PC-9 (cell line): ENCODE measurements around the gene ADAMTS2. TPM values are rescaled to one million over a fixed set of nuclear protein-coding genes. Genes with fewer than 3 reads are reported as not detected.
"Not testable (repeated sequence)": the region's sequence is repeated elsewhere in the genome, so short reads cannot be mapped to it uniquely, and the experiment has no call there.

ENCODE experiments used
- BruUV-seq: library from RNA; stranded (reverse); fragments of 400-500 nt; replicated peaks from 2 replicates; lab custom pipeline; 2021; lab: Mats Ljungman, UMichigan
- CTCF ChIA-PET: fragments of 300-600 bp; sonication (Branson Sonifier 250); formaldehyde crosslinking; loops from one replicate; lab custom pipeline; 2022; ENCODE audit warnings: antibody characterized with exemption; lab: Charles Lee
- POLR2A ChIA-PET: fragments of 300-600 bp; sonication (Branson Sonifier 250); formaldehyde crosslinking; loops from one replicate; lab custom pipeline; 2022; ENCODE audit warnings: antibody characterized with exemption; ENCODE audit not compliant: unreplicated experiment; lab: Charles Lee
- DNase-seq, 2 experiments: peaks; one replicate each; pipeline versions ENCODE4 v3.0.0 to v3.0.0-alpha.2; 2015 to 2022; ENCODE audit warnings: mixed read lengths in 1 of 2
- H2AFZ ChIP-seq: fragments of 200-600 bp; sonication (generic); 2 replicates; pipeline ENCODE4 v1.8.1; 2017; ENCODE audit warnings: antibody characterized with exemption
- H3F3A ChIP-seq: fragments of 200-600 bp; sonication (generic); 2 replicates; pipeline ENCODE4 v1.8.1; 2017; ENCODE audit warnings: antibody characterized with exemption, mild to moderate bottlenecking, low read depth; ENCODE audit not compliant: insufficient read depth
- H3K27ac ChIP-seq: fragments of 200-600 bp; sonication (generic); 2 replicates; pipeline ENCODE4 v1.6.1; 2016; ENCODE audit warnings: mixed run types
- H3K27me3 ChIP-seq: fragments of 200-600 bp; sonication (generic); 2 replicates; pipeline ENCODE4 v1.6.1; 2016; ENCODE audit warnings: low read depth, mixed run types; ENCODE audit not compliant: insufficient read depth
- H3K36me3 ChIP-seq: fragments of 200-600 bp; sonication (generic); 2 replicates; pipeline ENCODE4 v1.6.1; 2016; ENCODE audit warnings: low read depth, mixed run types
- H3K4me1 ChIP-seq: fragments of 200-600 bp; sonication (generic); replicated peaks from 2 replicates; pipeline ENCODE4 v1.6.1; 2016; ENCODE audit warnings: mixed run types; ENCODE audit not compliant: insufficient read depth
- H3K4me2 ChIP-seq: fragments of 200-600 bp; sonication (generic); 2 replicates; pipeline ENCODE4 v1.6.1; 2017; ENCODE audit warnings: mixed run types
- H3K4me3 ChIP-seq: fragments of 200-600 bp; sonication (generic); 2 replicates; pipeline ENCODE4 v1.6.1; 2016; ENCODE audit warnings: mixed run types
- H3K79me2 ChIP-seq: fragments of 200-600 bp; sonication (generic); 2 replicates; pipeline ENCODE4 v1.6.1; 2017; ENCODE audit warnings: low read depth, mixed run types
- H3K9me2 ChIP-seq: fragments of 200-600 bp; sonication (generic); 2 replicates; pipeline ENCODE4 v1.8.1; 2017; ENCODE audit warnings: mild to moderate bottlenecking; ENCODE audit not compliant: insufficient read depth
- H3K9me3 ChIP-seq: fragments of 200-600 bp; sonication (generic); 2 replicates; pipeline ENCODE4 v1.8.1; 2016; ENCODE audit warnings: low read depth; ENCODE audit not compliant: insufficient read depth
- H4K20me1 ChIP-seq: fragments of 200-600 bp; sonication (generic); 2 replicates; pipeline ENCODE4 v1.8.1; 2017; ENCODE audit not compliant: insufficient read depth
- EZH2 ChIP-seq: fragments of 200-600 bp; sonication (generic); IDR thresholded peaks from 2 replicates; pipeline ENCODE4 v1.8.0; 2017; ENCODE audit warnings: antibody characterized with exemption, low read depth
- intact Hi-C: fragments of 100-400 bp; cut with micrococcal nuclease; formaldehyde crosslinking; loops from one replicate; pipeline ENCODE4 v1.10.0; 2022; ENCODE audit not compliant: unreplicated experiment
- total RNA-seq: library from RNA; stranded (reverse); gene quantifications from 2 replicates; pipeline ENCODE4 v1.2.3, GENCODE V29; 2021
- TF ChIP-seq, protein P1 (sequence below): fragments of 200-600 bp; sonication (generic); conservative IDR thresholded peaks from 2 replicates; pipeline ENCODE4 v1.6.1; 2017; ENCODE audit warnings: mixed run types, antibody characterized with exemption, mild to moderate bottlenecking, moderate library complexity

The ADAMTS2 gene
- total RNA-seq, 1 experiment from 2014 or later = not detected

GRCh38 chr5:179112469-179113142 is 232.7 kb downstream of the ADAMTS2 start:
- H3K9me2 ChIP-seq = no peaks in the 10 kb centered on the region
- no peak overlapping the region for H3K27ac ChIP-seq
- DNase-seq = no peak
- H3K27me3 ChIP-seq = peaks cover 78% of the 10 kb centered on the region
- no TSS peak for BruUV-seq
- H3K4me1 ChIP-seq = no peaks in the 10 kb centered on the region
- intact Hi-C loops = no loop called here
- H3K79me2 ChIP-seq = no peaks in the 10 kb centered on the region
- H4K20me1 ChIP-seq = no peaks in the 10 kb centered on the region
- TF ChIP-seq, protein P1, sequence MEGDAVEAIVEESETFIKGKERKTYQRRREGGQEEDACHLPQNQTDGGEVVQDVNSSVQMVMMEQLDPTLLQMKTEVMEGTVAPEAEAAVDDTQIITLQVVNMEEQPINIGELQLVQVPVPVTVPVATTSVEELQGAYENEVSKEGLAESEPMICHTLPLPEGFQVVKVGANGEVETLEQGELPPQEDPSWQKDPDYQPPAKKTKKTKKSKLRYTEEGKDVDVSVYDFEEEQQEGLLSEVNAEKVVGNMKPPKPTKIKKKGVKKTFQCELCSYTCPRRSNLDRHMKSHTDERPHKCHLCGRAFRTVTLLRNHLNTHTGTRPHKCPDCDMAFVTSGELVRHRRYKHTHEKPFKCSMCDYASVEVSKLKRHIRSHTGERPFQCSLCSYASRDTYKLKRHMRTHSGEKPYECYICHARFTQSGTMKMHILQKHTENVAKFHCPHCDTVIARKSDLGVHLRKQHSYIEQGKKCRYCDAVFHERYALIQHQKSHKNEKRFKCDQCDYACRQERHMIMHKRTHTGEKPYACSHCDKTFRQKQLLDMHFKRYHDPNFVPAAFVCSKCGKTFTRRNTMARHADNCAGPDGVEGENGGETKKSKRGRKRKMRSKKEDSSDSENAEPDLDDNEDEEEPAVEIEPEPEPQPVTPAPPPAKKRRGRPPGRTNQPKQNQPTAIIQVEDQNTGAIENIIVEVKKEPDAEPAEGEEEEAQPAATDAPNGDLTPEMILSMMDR = no peak
- no peak for TF ChIP-seq EZH2
- ChIA-PET CTCF (no interaction called here), POLR2A (no interaction called here)
- H3K4me3 ChIP-seq = no peak overlapping the region
- H3K4me2 ChIP-seq = no peak overlapping the region
- H3K36me3 ChIP-seq = no peaks in the 10 kb centered on the region
- H2AFZ ChIP-seq = no peak overlapping the region
- 0 out of 2 replicates have a peak, but pooled peaks cover 3% of the 10 kb centered on the region for H3K9me3 ChIP-seq
- H3F3A ChIP-seq = no peaks in the 10 kb centered on the region

DNA sequence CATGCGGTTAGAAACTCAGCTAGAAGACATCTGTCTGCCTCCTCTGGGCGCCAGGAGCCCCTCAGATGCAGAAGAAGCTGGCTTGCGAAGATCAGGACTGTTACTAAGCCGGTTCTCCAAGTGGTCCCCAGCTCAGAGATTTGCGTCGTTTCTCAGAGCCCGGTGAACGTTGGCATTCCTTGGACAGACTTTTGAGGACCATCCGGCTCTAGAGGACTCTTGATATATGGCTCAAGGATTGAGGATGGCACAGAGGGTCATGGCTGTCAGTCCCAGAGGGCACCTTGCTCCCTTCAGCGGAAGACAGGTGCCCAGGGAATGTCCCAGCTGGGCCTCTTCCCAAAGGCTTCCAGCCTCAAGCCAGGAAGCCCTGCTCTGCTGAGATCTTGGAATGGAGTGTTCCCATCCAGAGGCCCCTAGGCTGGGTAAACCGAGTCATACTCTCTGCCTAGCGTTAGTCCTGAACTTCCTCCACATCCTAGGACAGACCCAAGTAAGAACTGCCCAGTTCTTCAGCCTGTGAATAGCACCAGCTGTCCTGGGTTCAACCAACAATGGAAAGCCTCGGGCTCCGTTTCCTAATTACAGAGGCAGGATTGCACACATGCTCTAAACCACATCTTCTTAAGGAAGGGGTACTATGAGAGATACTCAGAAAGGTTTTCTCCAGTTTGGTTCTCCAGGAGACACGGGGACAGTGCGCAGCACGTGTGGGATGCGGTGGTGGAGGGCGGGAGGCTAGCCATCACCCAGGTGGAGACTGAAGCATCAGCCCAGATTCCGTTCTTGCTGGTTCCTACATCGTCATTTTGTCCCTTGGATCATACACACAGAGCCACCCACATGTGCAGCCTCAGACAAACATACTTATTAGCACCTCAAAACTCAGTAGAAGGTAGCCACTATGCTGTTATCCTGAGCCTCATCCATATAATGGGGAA is 233.7 kb downstream of the ADAMTS2 start:
- H3K36me3 ChIP-seq = no peaks in the 10 kb centered on the region
- H4K20me1 ChIP-seq = no peaks in the 10 kb centered on the region
- H3K4me2 ChIP-seq = no peak overlapping the region
- 0 out of 2 replicates have a peak, but pooled peaks cover 3% of the 10 kb centered on the region for H3K9me3 ChIP-seq
- no peaks in the 10 kb centered on the region for H3K4me1 ChIP-seq
- TF ChIP-seq EZH2 = no peak
- TF ChIP-seq, protein P1 = no peak
- ChIA-PET POLR2A (interaction anchor here (0.6 kb wide), 1 partner anchor 304 kb away, joined by 5 read pairs; no protein-coding TSS in a partner anchor), CTCF (no interaction called here)
- no peaks in the 10 kb centered on the region for H3K79me2 ChIP-seq
- DNase-seq = no peak
- no peak overlapping the region for H3K27ac ChIP-seq
- intact Hi-C loops = no loop called here
- H3K4me3 ChIP-seq = no peak overlapping the region
- H3K27me3 ChIP-seq = peaks cover 68% of the 10 kb centered on the region
- H3K9me2 ChIP-seq = no peaks in the 10 kb centered on the region
- no peak overlapping the region for H2AFZ ChIP-seq
- H3F3A ChIP-seq = no peaks in the 10 kb centered on the region
- BruUV-seq = no TSS peak

GRCh38 chr5:179110528-179110927 is 234.7 kb downstream of the ADAMTS2 start:
- H3K27me3 ChIP-seq = peaks cover 58% of the 10 kb centered on the region
- no peaks in the 10 kb centered on the region for H3K4me1 ChIP-seq
- H3K4me2 ChIP-seq = no peak overlapping the region
- H4K20me1 ChIP-seq = no peaks in the 10 kb centered on the region
- H3K27ac ChIP-seq = no peak overlapping the region
- H3F3A ChIP-seq = no peaks in the 10 kb centered on the region
- no peak overlapping the region for H2AFZ ChIP-seq
- CTCF ChIA-PET = no interaction called here
- H3K36me3 ChIP-seq = no peaks in the 10 kb centered on the region
- POLR2A ChIA-PET = interaction anchor here (0.6 kb wide), 1 partner anchor 303 kb away, joined by 5 read pairs; no protein-coding TSS in a partner anchor
- H3K79me2 ChIP-seq = no peaks in the 10 kb centered on the region
- BruUV-seq = no TSS peak
- H3K9me2 ChIP-seq = no peaks in the 10 kb centered on the region
- no peak for DNase-seq
- intact Hi-C loops = no loop called here
- H3K4me3 ChIP-seq = no peak overlapping the region
- 0 out of 2 replicates have a peak, but pooled peaks cover 3% of the 10 kb centered on the region for H3K9me3 ChIP-seq
- TF ChIP-seq EZH2 = no peak
- TF ChIP-seq, protein P1 = no peak

- H3K27me3 ChIP-seq, intact Hi-C loops, H3K36me3 ChIP-seq, H3K79me2 ChIP-seq, BruUV-seq, DNase-seq, H2AFZ ChIP-seq, H3K9me2 ChIP-seq, H4K20me1 ChIP-seq, H3K9me3 ChIP-seq, H3K4me3 ChIP-seq, H3K4me2 ChIP-seq, H3F3A ChIP-seq, POLR2A ChIA-PET, CTCF ChIA-PET, H3K27ac ChIP-seq, H3K4me1 ChIP-seq: not testable (repeated sequence)
Observed at GRCh38 chr5:179101282-179101681, 244.0 kb downstream of the ADAMTS2 start.
